Tibial nerve (tissue), 4 donors: ENCODE measurements around the gene GGNBP2. TPM values are rescaled to one million over a fixed set of nuclear protein-coding genes. Genes with fewer than 3 reads are reported as not detected.

ENCODE experiments used
- DNase-seq, 2 donors: peaks; one replicate each; pipeline ENCODE4 v3.0.0-alpha.2; 2019; ENCODE audit warnings: low spot score in 2 of 2
- H3K27ac ChIP-seq, 4 donors: fragments of 200-600 bp; sonication (generic) in 3 of 4; one replicate each; pipeline ENCODE4 v1.5.1; 2017 to 2019; ENCODE audit warnings: mild to moderate bottlenecking in 1 of 4
- H3K27me3 ChIP-seq, 2 donors: fragments of 200-600 bp; sonication (generic) in 1 of 2; one replicate each; pipeline versions ENCODE4 v1.5.1 to v1.6.0; 2017 to 2019
- H3K36me3 ChIP-seq, 3 donors: fragments of 200-600 bp; sonication (generic); one replicate each; pipeline ENCODE4 v1.5.1; 2018 to 2019
- H3K4me1 ChIP-seq, 4 donors: fragments of 200-600 bp; sonication (generic) in 3 of 4; one replicate each; pipeline ENCODE4 v1.5.1; 2017 to 2019
- H3K4me3 ChIP-seq, 4 donors: fragments of 200-600 bp; sonication (generic) in 3 of 4; one replicate each; pipeline ENCODE4 v1.5.1; 2017 to 2019; ENCODE audit warnings: mild to moderate bottlenecking in 1 of 4, moderate library complexity in 1 of 4
- H3K9me3 ChIP-seq, 4 donors: fragments of 200-600 bp; sonication (generic) in 3 of 4; one replicate each; pipeline ENCODE4 v1.5.1; 2017 to 2019
- EP300 ChIP-seq, 2 donors: sonication (generic); formaldehyde crosslinking; IDR thresholded peaks; one replicate each; pipeline ENCODE4 v1.6.1; 2017; ENCODE audit warnings: antibody characterized with exemption in 2 of 2, mild to moderate bottlenecking in 1 of 2
- POLR2A ChIP-seq, 2 donors: fragments of 450-650 bp; IDR thresholded peaks; one replicate each; pipeline ENCODE4 v1.6.1; 2017; ENCODE audit warnings: antibody characterized with exemption in 2 of 2, mild to moderate bottlenecking in 2 of 2, moderate library complexity in 2 of 2
- WGBS, 2 donors: methylation state at CpG; one replicate each; pipeline ENCODE4 v1.1.5; 2018; 5-methylcytosine and 5-hydroxymethylcytosine counted together
- total RNA-seq, 4 donors: library from RNA; depleted of rRNA; stranded (reverse); fragments of >200 nt; gene quantifications; one replicate each; pipeline ENCODE4 v1.1.0, GENCODE V29; 2016
- TF ChIP-seq, protein P1 (sequence below), 5 experiments: fragments of 200-600 bp in 3 of 5; fragments of 450-650 bp in 2 of 5; sonication (generic) in 3 of 5; IDR thresholded peaks; one replicate each; pipeline ENCODE4 v1.5.1; 2016 to 2019; ENCODE audit warnings: antibody characterized with exemption in 5 of 5, mild to moderate bottlenecking in 3 of 5, moderate library complexity in 2 of 5

Gene GGNBP2
- total RNA-seq, 4 donors from 2014 or later, result 53.6 to 107 (median 79.4) TPM

DNA sequence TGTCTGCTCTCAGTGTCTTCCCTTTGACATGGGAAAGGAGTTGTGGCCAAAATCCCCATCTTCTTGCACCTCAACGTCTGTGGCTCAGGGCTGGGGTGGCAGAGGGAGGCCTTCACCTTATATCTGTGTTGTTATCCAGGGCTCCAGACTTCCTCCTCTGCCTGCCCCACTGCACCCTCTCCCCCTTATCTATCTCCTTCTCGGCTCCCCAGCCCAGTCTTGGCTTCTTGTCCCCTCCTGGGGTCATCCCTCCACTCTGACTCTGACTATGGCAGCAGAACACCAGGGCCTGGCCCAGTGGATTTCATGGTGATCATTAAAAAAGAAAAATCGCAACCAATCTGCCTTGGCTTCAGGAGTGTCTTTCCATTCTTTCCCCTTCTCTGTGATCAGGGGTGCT, 55.7 kb downstream of the GGNBP2 start:
- peaks cover 0 to 35% (median 15%) of the 10 kb centered on the region in 4 donors for H3K4me1 ChIP-seq
- TF ChIP-seq, protein P1, sequence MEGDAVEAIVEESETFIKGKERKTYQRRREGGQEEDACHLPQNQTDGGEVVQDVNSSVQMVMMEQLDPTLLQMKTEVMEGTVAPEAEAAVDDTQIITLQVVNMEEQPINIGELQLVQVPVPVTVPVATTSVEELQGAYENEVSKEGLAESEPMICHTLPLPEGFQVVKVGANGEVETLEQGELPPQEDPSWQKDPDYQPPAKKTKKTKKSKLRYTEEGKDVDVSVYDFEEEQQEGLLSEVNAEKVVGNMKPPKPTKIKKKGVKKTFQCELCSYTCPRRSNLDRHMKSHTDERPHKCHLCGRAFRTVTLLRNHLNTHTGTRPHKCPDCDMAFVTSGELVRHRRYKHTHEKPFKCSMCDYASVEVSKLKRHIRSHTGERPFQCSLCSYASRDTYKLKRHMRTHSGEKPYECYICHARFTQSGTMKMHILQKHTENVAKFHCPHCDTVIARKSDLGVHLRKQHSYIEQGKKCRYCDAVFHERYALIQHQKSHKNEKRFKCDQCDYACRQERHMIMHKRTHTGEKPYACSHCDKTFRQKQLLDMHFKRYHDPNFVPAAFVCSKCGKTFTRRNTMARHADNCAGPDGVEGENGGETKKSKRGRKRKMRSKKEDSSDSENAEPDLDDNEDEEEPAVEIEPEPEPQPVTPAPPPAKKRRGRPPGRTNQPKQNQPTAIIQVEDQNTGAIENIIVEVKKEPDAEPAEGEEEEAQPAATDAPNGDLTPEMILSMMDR (IDR thresholded peaks at IDR 0.05), result no peak
- no peak for TF ChIP-seq EP300 (IDR thresholded peaks at IDR 0.05)
- no peak for TF ChIP-seq POLR2A (IDR thresholded peaks at IDR 0.05)
- no peaks in the 10 kb centered on the region for H3K27me3 ChIP-seq
- H3K27ac ChIP-seq, result peak overlapping the region in 3 of 4 donors; percentile 80 to 85 (median 81)
- WGBS, 2 donors, result 72 to 78% methylated on average over 3 of the region's 3 CpGs
- H3K9me3 ChIP-seq, result no peaks in the 10 kb centered on the region
- DNase-seq, result no peak
- H3K4me3 ChIP-seq, result peak overlapping the region in 1 of 4 donors; percentile 99
- peaks cover 0 to 4% (median 0%) of the 10 kb centered on the region in 3 donors for H3K36me3 ChIP-seq

DNA sequence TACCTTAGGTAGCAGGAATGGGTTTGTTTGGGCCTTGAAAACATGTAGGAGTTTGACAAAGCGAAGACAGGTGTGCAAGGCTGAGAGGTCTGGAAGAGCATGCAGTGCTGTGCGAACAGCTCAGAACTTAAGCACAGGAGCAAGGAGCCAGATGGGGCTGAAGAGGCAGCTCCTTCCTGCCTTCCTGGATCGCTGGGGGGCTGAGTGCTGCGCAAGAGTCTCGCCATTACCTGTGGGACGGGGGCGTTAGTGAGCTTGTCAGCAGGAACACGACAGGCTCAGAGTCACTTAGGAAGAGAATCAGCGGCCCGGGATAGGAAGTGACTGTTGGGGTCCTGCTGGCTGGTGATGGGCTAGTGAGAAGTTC, 56.2 kb downstream of the GGNBP2 start:
- peak overlapping the region in 3 of 4 donors; percentile 80 to 85 (median 81) for H3K27ac ChIP-seq
- 12 to 13% methylated on average over 10 of the region's 10 CpGs for WGBS, 2 donors
- TF ChIP-seq, protein P1 (IDR thresholded peaks at IDR 0.05), result no peak
- TF ChIP-seq EP300 (IDR thresholded peaks at IDR 0.05) (no peak), POLR2A (IDR thresholded peaks at IDR 0.05) (no peak)
- H3K9me3 ChIP-seq, result no peaks in the 10 kb centered on the region
- no peak for DNase-seq
- H3K4me3 ChIP-seq, result peak overlapping the region; percentile 59 to 99 (median 95)
- H3K27me3 ChIP-seq, result no peaks in the 10 kb centered on the region
- H3K36me3 ChIP-seq, result peaks cover 0 to 4% (median 0%) of the 10 kb centered on the region in 3 donors
- H3K4me1 ChIP-seq, result peaks cover 0 to 35% (median 15%) of the 10 kb centered on the region in 4 donors

DNA sequence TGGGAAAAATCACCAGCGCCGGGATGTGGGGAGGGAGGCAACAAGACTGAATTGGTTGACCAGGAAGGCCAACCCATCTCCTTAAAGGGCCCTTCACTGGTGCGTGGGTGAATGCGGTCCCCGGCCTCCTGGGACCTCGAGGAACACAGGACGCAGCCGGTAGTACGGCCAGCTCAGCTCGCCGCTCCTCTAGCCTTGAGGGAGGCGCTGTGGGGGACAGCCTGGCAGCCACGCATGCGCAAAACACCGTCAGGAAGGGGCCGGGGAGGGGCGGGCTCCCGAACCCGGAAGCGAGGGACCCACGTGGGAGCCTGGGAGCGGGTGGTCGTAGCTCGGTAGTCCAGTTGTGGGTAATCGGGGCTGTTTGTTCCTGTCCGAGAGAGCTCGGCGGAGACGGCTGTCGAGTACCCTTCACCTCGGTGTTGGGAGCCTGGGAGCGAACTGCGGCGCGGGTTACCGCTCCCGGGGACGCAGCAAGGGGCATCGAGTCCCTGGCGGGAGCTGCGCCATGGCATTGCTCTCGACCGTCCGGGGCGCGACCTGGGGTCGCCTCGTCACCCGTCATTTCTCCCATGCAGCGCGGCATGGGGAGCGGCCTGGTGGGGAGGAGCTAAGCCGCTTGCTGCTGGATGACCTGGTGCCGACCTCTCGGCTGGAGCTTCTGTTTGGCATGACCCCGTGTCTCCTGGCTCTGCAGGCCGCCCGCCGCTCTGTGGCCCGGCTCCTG, 56.7 kb downstream of the GGNBP2 start, which contains the start of gene MRM1:
TSS of gene MRM1 (plus strand) at position 281 of the 727 bp plus-strand sequence. CDS start at position 509, 228 bp downstream.
- Histone ChIP-seq H3K9me3 (no peaks in the 10 kb centered on the region), H3K4me3 (peak within 1 kb of the TSS; percentile 59 to 99 (median 95)), H3K27me3 (no peaks in the 10 kb centered on the region), H3K36me3 (peaks cover 0 to 4% (median 0%) of the 10 kb centered on the region in 3 donors), H3K4me1 (peaks cover 0 to 35% (median 15%) of the 10 kb centered on the region in 4 donors), H3K27ac (peak within 1 kb of the TSS in 3 of 4 donors; percentile 80 to 85 (median 81))
- TF ChIP-seq, protein P1 (IDR thresholded peaks at IDR 0.05), result peak in 2 of 5 experiments; percentile 21 to 44
- TF ChIP-seq POLR2A (IDR thresholded peaks at IDR 0.05), result peak in 1 of 2 donors; percentile 58
- peak; percentile 60 to 75 for TF ChIP-seq EP300 (IDR thresholded peaks at IDR 0.05)
- WGBS, 2 donors, result 0 to 1% methylated on average over 8 to 60 of the region's 60 CpGs
- peak; percentile 79 to 85 for DNase-seq

- no peak for DNase-seq
- Histone ChIP-seq H3K36me3 (peaks cover 0 to 1% (median 0%) of the 10 kb centered on the region in 3 donors), H3K4me3 (peak overlapping the region; percentile 59 to 99 (median 95)), H3K27me3 (no peaks in the 10 kb centered on the region), H3K4me1 (peaks cover 0 to 35% (median 15%) of the 10 kb centered on the region in 4 donors), H3K27ac (peak overlapping the region in 2 of 4 donors; percentile 80 to 85), H3K9me3 (no peaks in the 10 kb centered on the region)
- TF ChIP-seq, protein P1 (IDR thresholded peaks at IDR 0.05), result no peak
- WGBS, 2 donors, result 6 to 8% methylated on average over 20 to 22 of the region's 38 CpGs
Observed at GRCh38 chr17:36602030-36602748, 57.5 kb downstream of the GGNBP2 start.
